Gastroesophageal sphincter (tissue), 4 donors: Measurements from ENCODE around the gene DNASE1L2. TPM values are rescaled to one million over a fixed set of nuclear protein-coding genes. Genes with fewer than 3 reads are reported as not detected.

Experiments
- ATAC-seq: fragments of 150-250 bp; one replicate; pipeline ENCODE4 v1.9.1; 2016; ENCODE audit warnings: mild to moderate bottlenecking, moderate library complexity
- H3K27ac ChIP-seq, 4 donors: fragments of 200-600 bp; sonication (generic) in 3 of 4; 1 replicate in 3 of 4; 2 replicates in 1 of 4; pipeline ENCODE4 v1.5.1; 2016 to 2019
- H3K27me3 ChIP-seq: fragments of 200-600 bp; sonication (generic); one replicate; pipeline ENCODE4 v1.5.1; 2019
- H3K36me3 ChIP-seq, 2 donors: fragments of 200-600 bp; sonication (generic); one replicate each; pipeline ENCODE4 v1.5.1; 2019; ENCODE audit warnings: control low read depth in 1 of 2
- H3K4me1 ChIP-seq, 3 donors: fragments of 200-600 bp; sonication (generic); 1 replicate in 2 of 3; 2 replicates in 1 of 3; pipeline ENCODE4 v1.5.1; 2016 to 2019; ENCODE audit warnings: control low read depth in 2 of 3
- H3K4me3 ChIP-seq, 2 donors: fragments of 200-600 bp; sonication (generic); one replicate each; pipeline ENCODE4 v1.5.1; 2019; ENCODE audit warnings: mild to moderate bottlenecking in 1 of 2, moderate library complexity in 1 of 2
- H3K9me3 ChIP-seq, 3 donors: fragments of 200-600 bp; sonication (generic); one replicate each; pipeline ENCODE4 v1.5.1; 2017 to 2019; ENCODE audit warnings: control low read depth in 2 of 3
- EP300 ChIP-seq: sonication (generic); formaldehyde crosslinking; IDR thresholded peaks from one replicate; pipeline ENCODE4 v1.6.1; 2017; ENCODE audit warnings: antibody characterized with exemption, mild to moderate bottlenecking
- POLR2A ChIP-seq, 2 donors: fragments of 450-650 bp; IDR thresholded peaks; one replicate each; pipeline ENCODE4 v1.6.1; 2017; ENCODE audit warnings: antibody characterized with exemption in 2 of 2, mild to moderate bottlenecking in 2 of 2, moderate library complexity in 1 of 2
- POLR2AphosphoS5 ChIP-seq: sonication (generic); formaldehyde crosslinking; IDR thresholded peaks from one replicate; pipeline ENCODE4 v1.6.1; 2017; ENCODE audit warnings: antibody characterized with exemption
- WGBS, 2 donors: methylation state at CpG; one replicate each; pipeline ENCODE4 v1.1.5; 2018; ENCODE audit warnings: low coverage in 1 of 2; 5-methylcytosine and 5-hydroxymethylcytosine counted together
- total RNA-seq, 4 donors: library from RNA; depleted of rRNA; stranded (reverse); fragments of >200 nt; gene quantifications; one replicate each; pipeline ENCODE4 v1.1.0, GENCODE V29; 2016
- TF ChIP-seq, protein P1 (sequence below), 4 experiments: fragments of 200-600 bp in 2 of 4; fragments of 450-650 bp in 2 of 4; sonication (generic) in 1 of 4; IDR thresholded peaks; one replicate each; pipeline ENCODE4 v1.5.1; 2017 to 2019; ENCODE audit warnings: antibody characterized with exemption in 4 of 4, mild to moderate bottlenecking in 2 of 4, moderate library complexity in 2 of 4

The DNASE1L2 gene
- total RNA-seq, 4 donors from 2014 or later: 0.27 to 1.7 (median 1.1) TPM; not detected in 1

DNA sequence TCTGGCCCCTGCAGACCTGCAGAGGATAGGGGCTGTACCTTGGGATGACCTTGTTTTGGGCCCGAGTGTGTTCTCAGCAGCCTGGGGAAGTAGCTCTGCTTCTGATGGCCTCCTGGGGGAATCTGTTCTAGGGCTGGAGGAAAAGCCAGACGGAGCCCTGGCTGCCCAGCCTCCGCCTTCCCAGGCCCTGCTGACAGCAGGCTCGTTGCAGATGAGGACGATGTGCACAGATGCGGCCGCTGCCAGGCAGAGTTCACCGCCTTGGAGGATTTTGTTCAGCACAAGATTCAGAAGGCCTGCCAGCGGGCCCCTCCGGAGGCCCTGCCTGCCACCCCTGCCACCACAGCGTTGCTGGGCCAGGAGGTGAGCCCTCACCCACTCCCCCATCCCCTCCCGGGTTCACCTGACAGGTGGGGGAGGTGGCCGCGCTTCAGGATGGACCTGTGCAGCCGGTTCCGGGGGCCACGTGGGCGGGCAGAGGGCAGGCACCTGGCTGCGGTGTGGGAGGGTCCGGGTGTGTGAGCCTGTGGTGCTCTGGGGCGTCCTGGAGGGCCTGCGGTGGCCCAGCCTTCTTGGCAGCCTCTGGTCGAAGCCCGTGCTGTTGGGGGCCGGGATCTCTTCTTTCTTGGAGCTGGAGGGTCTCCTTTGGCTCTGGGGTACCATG is 8.0 kb upstream of the DNASE1L2 start:
- no peak for ATAC-seq
- no CpG with 5 or more reads among the region's 25 CpGs for WGBS, 2 donors
- TF ChIP-seq, protein P1, sequence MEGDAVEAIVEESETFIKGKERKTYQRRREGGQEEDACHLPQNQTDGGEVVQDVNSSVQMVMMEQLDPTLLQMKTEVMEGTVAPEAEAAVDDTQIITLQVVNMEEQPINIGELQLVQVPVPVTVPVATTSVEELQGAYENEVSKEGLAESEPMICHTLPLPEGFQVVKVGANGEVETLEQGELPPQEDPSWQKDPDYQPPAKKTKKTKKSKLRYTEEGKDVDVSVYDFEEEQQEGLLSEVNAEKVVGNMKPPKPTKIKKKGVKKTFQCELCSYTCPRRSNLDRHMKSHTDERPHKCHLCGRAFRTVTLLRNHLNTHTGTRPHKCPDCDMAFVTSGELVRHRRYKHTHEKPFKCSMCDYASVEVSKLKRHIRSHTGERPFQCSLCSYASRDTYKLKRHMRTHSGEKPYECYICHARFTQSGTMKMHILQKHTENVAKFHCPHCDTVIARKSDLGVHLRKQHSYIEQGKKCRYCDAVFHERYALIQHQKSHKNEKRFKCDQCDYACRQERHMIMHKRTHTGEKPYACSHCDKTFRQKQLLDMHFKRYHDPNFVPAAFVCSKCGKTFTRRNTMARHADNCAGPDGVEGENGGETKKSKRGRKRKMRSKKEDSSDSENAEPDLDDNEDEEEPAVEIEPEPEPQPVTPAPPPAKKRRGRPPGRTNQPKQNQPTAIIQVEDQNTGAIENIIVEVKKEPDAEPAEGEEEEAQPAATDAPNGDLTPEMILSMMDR (IDR thresholded peaks at IDR 0.05): no peak
- TF ChIP-seq POLR2A (IDR thresholded peaks at IDR 0.05) (no peak), EP300 (no peak)

DNA sequence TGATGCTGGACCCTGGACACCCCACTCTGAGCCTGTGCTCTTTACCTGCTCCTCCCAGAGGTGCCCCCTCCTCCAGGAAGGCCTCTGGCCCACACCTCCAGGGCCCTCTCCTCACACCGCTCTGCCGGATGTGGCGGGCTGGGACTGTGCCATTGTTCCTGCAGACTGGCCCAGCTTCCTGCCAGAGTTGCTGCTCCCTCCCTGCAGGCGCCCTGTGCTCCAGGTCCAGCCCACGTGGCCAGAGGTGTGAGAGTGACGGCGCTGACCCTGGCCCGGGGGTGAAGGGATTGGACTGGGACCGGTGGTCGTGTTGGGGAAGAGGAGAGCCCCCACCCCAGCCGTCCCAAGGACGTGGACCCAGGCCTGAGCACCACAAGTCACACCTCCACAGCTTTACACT is 7.2 kb upstream of the DNASE1L2 start:
- H3K36me3 ChIP-seq: peaks cover 0 to 78% of the 10 kb centered on the region in 2 donors

More for the DNA sequence above, 8.0 kb upstream of the DNASE1L2 start:
- Histone ChIP-seq H3K27ac (no peak overlapping the region), H3K27me3 (peaks cover 14% of the 10 kb centered on the region), H3K4me1 (peaks cover 0 to 36% (median 21%) of the 10 kb centered on the region in 3 donors), H3K4me3 (no peak overlapping the region), H3K9me3 (no peaks in the 10 kb centered on the region), H3K36me3 (peaks cover 0 to 70% of the 10 kb centered on the region in 2 donors)

DNA sequence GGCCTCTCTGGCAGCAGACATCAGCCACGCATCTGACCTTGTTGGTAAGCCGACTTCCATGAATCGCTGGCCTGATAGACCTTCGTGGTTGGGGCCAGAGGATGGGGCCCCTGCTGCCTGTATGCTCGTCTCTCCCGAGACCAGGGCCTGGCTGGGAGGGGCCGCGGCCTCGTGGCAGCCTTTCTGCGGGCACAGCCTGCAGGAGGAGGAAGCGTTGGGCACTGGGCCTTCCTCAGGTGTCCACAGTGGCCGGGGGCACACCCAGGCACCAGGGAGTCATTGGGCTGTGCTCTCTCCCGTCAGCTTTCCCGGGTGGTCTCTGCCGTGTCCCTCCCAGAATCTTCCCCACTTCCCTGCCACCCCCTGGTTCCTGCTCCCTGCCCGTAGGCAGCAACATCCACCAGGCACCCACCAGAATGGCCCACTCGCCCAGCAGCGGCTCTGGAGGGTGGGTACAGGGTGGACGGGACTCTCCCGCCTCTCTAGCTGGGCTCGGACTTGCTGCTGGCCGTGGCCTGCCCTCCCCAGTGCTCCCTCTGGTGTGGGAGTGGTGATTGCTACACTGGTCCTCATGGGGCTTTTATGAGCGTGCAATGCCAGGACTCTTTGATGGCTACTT is 6.5 kb upstream of the DNASE1L2 start:
- Histone ChIP-seq H3K27me3 (peaks cover 29% of the 10 kb centered on the region), H3K9me3 (no peaks in the 10 kb centered on the region), H3K4me3 (no peak overlapping the region), H3K4me1 (peaks cover 0 to 27% (median 13%) of the 10 kb centered on the region in 3 donors), H3K27ac (no peak overlapping the region), H3K36me3 (peaks cover 0 to 85% of the 10 kb centered on the region in 2 donors)
- no peak for ATAC-seq
- TF ChIP-seq, protein P1 (IDR thresholded peaks at IDR 0.05): no peak
- TF ChIP-seq POLR2A (IDR thresholded peaks at IDR 0.05): no peak
- no peak for TF ChIP-seq POLR2AphosphoS5
- TF ChIP-seq EP300: no peak
- WGBS, 2 donors: 80% methylated on average over 1 of the region's 23 CpGs; no CpG with 5 or more reads in 1 of the 2 donors

More for the DNA sequence above, 7.2 kb upstream of the DNASE1L2 start:
- no peak overlapping the region for H3K4me3 ChIP-seq
- peaks cover 22% of the 10 kb centered on the region for H3K27me3 ChIP-seq
- H3K9me3 ChIP-seq: no peaks in the 10 kb centered on the region
- H3K27ac ChIP-seq: no peak overlapping the region
- TF ChIP-seq, protein P1 (IDR thresholded peaks at IDR 0.05): no peak
- TF ChIP-seq EP300 (no peak), POLR2AphosphoS5 (no peak), POLR2A (IDR thresholded peaks at IDR 0.05) (no peak)
- ATAC-seq: no peak
- peaks cover 0 to 33% (median 20%) of the 10 kb centered on the region in 3 donors for H3K4me1 ChIP-seq
- WGBS, 2 donors: no CpG with 5 or more reads among the region's 12 CpGs

DNA sequence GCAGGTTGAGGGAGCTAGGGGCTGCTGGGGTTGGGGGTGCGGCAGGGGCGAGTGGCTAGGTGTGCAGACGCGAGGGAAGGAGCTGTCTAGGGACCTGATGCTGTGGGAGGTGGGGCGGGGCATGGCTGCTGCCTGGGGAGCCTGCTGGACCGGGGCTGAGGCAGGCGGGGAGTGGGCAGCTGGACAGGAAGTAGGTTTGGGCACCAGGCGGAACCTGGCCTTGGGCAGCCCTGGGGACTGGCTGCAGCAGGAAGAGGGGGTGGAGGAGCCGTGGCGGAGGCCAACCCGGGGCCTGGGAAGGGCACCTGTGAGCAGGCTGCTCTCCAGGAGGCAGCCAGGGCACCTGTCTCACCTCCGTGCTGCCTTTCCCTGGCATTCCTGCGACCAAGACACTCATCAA is 5.9 kb upstream of the DNASE1L2 start:
- TF ChIP-seq EP300 (no peak), POLR2A (IDR thresholded peaks at IDR 0.05) (no peak), POLR2AphosphoS5 (no peak)
- TF ChIP-seq, protein P1 (IDR thresholded peaks at IDR 0.05): no peak
- peaks cover 0 to 21% (median 7%) of the 10 kb centered on the region in 3 donors for H3K4me1 ChIP-seq
- H3K36me3 ChIP-seq: peaks cover 0 to 91% of the 10 kb centered on the region in 2 donors
- H3K27me3 ChIP-seq: peaks cover 35% of the 10 kb centered on the region
- no peaks in the 10 kb centered on the region for H3K9me3 ChIP-seq
- 84% methylated on average over 8 of the region's 13 CpGs; no CpG with 5 or more reads in 1 of the 2 donors for WGBS, 2 donors
- no peak overlapping the region for H3K27ac ChIP-seq
- no peak for ATAC-seq
- no peak overlapping the region for H3K4me3 ChIP-seq
